Left ventricle myocardium superior (tissue), 1 donor: ENCODE data around the gene PLK1. TPM values are rescaled to one million over a fixed set of nuclear protein-coding genes. Genes with fewer than 3 reads are reported as not detected.

Source experiments
- ATAC-seq: fragments of 200-7000 bp; cut with Tn5 transposase; one replicate; pipeline ENCODE4 v1.9.1; 2020; ENCODE audit warnings: mild to moderate bottlenecking, moderate library complexity
- DNase-seq: peaks from one replicate; pipeline ENCODE4 v3.0.0-alpha.2; 2020
- intact Hi-C: fragments of 100-400 bp; cut with micrococcal nuclease; formaldehyde crosslinking; loops from one replicate; pipeline ENCODE4 v1.11.0; 2022
- total RNA-seq: library from RNA; stranded (reverse); fragmentation: NEBNext Ultra II Directional; extraction: Animal tissue kit (Norgen Biotek cat#: 25700); gene quantifications from one replicate; pipeline ENCODE4 v1.2.1, GENCODE V29; 2021
- donor health status: DM: no; HTN: yes; CAD: no; lungs with severe emphysema.

PLK1 gene
- total RNA-seq, 1 donor from 2014 or later = 0.52 TPM

DNA sequence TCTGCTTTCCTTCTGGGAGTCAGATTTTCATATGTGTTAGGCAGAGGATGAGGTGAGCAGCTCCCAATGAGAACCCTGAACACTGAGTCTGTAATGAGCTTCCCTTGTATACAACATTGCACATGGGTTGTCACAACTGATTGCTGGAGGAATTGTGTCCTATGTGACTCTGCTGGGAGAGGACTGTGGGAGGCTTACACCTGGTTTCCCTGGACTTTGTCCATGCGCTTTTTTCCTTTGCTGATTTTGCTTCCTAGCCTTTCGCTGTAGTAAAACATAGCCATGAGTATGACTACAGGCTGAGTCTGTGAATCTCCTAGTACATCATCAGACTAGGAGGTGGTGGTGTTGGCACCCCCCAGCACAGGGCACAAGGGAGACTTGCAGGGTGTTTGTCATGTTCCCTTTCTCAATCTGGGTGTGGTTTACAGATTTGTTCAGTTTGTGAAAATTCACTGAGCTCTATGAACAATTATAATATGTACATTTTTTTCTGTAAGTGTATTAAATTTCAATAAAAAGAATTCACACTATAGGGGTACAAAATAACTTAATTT lies 1.7 kb upstream of the PLK1 start:
- ATAC-seq = no peak
- intact Hi-C loops = no loop called here
- no peak for DNase-seq

DNA sequence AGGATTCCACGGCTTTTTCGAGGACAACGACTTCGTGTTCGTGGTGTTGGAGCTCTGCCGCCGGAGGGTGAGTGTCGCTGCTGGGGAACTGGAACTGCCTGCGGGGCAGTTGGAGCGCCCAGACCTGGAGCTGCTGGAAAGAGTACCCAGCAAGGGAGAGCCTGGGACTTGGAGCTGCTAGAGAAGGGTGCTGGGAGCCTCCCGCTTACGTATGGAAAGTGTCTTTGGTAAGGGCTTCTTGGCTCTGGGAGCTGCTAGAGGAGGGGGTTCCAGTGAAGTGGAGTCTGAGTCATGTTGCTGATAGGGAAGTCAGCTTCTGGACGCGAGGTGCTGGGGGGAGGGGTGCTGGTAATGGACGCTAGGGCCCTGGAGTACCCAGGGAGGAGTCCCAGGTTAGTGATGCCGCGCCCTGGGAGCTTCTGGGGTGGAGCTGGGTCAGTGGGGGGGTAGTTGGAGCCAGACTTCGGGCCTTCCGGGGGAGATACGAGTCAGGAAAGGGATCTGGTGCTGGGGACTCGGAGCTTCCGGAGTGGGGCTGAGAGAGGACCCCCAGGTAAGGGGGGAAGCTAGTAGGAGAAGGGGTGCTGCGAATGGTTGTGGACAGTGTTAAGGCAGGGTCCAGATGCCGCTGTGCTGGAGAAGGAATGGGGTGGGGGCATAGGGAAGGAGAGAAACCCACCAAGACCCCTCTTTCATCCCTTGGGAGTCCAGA lies 741 bp downstream of the PLK1 start:
- no peak for DNase-seq
- no peak for ATAC-seq
- intact Hi-C loops = no loop called here

DNA sequence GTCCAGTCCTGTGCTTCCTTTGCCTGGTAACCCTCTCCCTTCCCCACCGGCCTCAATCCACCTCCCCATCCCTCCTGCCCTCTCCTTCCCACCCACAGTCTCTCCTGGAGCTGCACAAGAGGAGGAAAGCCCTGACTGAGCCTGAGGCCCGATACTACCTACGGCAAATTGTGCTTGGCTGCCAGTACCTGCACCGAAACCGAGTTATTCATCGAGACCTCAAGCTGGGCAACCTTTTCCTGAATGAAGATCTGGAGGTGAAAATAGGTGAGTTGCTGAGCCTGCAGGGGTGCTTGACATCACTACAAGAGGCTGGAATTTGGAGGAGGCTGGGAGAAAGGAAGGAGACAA lies 1.3 kb downstream of the PLK1 start:
- intact Hi-C loops = no loop called here
- ATAC-seq (no peak), DNase-seq (no peak)

DNA sequence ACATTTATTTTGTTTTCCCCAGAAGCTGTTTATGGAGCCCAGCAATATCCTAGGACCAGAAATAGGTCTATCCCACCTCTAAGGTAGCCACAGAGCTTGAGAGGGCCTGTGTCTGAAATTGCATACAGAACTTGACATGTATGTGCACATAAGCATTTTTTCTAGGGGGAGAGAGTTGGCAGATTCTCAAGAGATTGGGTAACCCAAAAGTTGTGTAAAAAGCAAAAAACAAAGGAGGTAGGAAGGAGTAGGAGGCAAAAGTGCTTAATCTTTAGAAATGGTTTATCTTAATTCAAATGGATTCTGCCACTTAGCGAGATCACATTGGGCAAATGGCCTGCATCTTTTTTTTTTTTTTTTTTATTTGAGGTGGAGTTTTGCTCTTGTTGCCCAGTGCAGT lies 3.5 kb downstream of the PLK1 start:
- DNase-seq (no peak), ATAC-seq (no peak)
- intact Hi-C loops = no loop called here

DNA sequence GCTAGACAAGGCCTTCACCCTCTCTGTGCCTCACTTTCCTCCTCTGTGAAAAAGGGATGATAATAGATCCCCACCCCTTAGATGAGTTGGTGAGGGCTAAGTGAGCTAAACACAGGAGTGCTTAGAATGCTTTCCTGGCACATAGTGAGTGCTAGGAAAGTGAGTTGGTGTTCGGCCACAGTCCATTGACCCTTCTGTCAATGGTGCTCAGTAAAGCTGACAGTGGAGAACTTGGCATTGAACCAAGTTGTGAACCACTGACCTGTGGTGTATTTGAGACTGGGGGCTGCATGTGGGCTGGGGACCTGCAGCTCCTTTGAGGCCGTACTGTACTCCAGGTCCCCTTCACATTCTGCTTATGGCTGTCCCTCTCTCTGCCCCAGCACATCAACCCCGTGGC lies 4.8 kb downstream of the PLK1 start:
- DNase-seq (no peak), ATAC-seq (no peak)
- intact Hi-C loops = no loop called here

DNA sequence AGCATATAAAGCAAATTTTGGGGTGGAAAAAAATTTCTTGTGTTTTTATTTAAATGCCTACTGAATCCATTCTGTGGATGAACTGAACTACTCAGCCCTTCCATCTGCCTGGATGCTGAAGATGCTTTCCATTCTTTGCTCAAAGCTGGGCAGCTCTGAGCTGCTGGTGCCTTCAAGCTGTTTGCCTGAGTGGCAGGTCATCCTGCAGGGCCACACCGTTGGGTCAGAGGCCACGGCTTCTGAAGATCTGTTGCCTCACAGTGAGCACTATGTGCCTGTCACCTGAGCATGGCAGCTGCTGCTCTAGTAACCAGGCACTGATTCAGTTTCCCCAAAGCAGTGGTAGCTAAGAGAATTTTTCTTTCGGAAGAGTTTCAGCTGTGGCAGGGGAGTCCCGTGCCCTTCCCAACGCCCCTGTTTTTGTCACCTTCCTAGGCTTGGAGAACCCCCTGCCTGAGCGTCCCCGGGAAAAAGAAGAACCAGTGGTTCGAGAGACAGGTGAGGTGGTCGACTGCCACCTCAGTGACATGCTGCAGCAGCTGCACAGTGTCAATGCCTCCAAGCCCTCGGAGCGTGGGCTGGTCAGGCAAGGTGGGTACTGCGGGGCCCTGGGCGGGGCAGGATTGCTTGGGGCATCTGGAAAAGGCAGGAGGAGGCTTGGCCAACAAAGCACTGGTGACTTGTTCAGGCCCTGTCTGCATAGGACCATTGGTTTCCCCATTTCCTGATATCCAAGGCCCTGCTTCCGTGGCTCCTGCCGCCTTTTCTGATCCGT lies 8.5 kb downstream of the PLK1 start:
- DNase-seq (no peak), ATAC-seq (no peak)
- intact Hi-C loops = no loop called here

DNA sequence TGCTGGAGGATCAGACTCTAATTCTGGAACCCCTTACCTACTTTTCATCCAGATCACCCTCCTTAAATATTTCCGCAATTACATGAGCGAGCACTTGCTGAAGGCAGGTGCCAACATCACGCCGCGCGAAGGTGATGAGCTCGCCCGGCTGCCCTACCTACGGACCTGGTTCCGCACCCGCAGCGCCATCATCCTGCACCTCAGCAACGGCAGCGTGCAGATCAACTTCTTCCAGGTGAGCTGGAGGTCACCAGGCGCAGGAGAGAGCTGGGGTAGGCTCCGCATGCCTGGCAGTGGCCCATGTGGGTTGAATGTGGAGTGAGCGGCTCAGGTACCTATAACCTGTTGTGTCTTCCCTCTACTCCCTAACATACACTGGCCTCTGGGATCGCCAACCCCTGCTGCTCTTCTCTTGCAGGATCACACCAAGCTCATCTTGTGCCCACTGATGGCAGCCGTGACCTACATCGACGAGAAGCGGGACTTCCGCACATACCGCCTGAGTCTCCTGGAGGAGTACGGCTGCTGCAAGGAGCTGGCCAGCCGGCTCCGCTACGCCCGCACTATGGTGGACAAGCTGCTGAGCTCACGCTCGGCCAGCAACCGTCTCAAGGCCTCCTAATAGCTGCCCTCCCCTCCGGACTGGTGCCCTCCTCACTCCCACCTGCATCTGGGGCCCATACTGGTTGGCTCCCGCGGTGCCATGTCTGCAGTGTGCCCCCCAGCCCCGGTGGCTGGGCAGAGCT lies 10.9 kb downstream of the PLK1 start:
- ATAC-seq = no peak
- intact Hi-C loops = no loop called here

DNA sequence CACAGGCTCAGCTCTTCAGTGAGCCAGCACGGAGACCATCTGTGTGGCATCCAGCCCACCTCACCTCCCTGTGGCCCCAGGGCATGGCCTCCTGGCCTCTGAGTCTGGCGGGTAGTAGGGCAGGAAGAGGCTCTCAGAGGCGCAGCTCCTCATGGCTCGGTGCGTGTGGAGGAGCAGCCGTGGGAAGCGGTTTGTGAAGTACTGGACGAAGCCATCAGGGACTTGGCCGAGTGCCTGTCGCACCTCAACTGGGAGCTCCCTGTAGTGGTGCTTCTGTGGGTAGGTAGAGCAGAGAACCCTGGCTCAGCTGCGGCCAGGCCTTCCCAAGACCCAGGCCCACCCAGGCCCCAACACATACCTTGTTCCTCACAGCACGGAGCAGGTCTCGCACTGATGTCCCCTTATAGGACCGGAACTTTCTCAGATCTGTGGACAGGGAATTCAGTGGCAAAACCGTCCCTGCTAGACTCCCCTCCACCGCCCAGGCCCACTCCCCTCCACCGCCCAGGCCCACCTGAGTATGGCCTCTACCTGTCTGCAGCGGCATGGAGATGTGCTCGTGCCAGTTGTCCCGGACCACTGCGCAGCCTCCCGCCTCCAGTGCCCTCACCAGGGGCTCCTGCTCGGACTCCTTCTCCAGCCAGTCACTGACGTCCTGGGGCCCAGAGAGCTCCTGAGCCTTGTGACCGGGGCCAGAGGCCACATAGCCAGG lies 12.2 kb downstream of the PLK1 start:
- ATAC-seq = no peak
- intact Hi-C loops = no loop called here
- DNase-seq = no peak

More for the DNA sequence above, 10.9 kb downstream of the PLK1 start:
- DNase-seq = no peak

DNA sequence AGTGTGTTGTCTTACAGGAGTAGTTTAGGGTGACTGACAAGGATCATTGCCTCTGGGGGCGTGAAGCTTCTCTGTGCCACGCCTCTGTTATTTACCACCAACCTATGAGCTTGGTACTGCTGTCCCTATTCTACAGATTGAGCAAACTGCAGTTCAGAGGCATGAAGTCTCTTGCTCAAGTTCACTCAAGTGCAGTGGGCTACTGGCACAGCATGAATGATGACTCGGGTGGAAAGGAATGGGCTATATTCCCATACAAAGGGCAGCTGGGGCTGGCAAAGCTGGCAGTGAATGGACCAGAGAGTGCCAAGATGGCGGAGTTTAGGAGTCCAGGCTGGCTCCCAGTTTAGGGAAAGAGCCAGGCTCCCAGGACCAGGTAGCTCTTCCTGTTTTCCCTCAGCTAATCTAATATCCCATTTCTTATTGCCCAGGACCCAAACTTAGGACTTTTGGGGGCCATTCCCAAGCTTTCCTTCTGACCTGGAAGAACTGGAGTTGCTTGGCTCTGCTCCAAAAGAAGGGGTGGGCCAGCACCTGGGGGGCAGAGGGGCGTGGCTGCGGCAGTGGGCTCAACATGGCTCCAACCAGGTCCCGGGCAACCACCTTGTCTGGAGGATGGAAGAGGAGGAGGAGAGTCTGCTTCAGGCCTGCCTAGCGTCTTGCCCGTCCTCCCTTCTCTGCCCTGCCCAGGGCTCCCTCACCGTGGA lies 12.9 kb downstream of the PLK1 start:
- intact Hi-C loops = no loop called here
- no peak for ATAC-seq

DNA sequence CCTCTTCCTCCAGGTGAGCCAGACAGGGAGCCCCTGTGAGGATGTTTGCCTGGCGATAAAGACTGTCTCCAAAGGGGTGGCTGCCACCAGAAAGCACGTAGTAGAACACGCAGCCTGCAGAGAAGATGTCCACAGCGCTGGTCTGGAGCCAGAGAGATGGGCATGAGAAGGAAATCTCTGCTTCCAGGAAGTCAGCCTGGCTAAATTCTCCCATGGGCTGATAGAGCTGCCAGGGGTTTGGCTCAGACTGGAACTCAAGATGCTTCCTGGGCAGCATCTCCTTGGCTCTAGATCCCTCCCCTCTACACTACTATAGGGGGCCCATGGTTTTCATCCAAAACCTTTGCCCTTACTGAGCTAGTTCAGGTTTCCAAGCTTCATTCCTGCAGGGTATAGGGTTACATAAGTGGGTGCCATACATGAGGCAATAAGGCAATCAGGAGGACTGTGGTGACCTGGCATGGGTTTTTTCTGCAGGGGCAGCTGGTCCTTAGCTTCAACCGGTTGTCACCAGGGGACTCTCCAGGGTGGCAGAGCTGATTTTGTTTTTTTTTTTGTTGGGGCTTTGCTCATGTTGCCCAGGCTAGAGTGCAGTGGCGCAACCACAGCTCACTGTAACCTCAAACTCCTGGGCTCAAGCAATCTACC lies 13.6 kb downstream of the PLK1 start:
- intact Hi-C loops = no loop called here
- no peak for ATAC-seq

More for the DNA sequence above, 12.9 kb downstream of the PLK1 start:
- DNase-seq = no peak

DNA sequence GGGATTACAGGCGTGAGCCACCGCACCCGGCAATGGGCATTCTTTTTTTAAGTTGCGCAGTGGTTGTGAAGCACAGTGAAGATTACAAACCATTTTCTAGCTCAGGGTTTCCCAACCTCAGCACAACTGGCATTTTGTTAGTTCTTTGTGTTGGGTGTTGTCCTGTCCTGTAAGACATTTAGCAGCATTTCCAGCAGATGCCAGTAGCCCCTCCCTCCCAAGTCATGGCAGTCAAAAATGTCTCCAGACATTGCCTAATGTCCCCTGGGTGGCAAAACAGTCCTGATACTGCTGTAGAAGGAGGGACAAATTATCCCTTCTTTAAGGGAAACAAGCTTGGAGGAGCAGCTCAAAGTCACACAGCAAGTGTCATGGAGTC lies 15.6 kb downstream of the PLK1 start:
- ATAC-seq = no peak
- intact Hi-C loops = no loop called here
- DNase-seq = no peak

More for the DNA sequence above, 13.6 kb downstream of the PLK1 start:
- no peak for DNase-seq

DNA sequence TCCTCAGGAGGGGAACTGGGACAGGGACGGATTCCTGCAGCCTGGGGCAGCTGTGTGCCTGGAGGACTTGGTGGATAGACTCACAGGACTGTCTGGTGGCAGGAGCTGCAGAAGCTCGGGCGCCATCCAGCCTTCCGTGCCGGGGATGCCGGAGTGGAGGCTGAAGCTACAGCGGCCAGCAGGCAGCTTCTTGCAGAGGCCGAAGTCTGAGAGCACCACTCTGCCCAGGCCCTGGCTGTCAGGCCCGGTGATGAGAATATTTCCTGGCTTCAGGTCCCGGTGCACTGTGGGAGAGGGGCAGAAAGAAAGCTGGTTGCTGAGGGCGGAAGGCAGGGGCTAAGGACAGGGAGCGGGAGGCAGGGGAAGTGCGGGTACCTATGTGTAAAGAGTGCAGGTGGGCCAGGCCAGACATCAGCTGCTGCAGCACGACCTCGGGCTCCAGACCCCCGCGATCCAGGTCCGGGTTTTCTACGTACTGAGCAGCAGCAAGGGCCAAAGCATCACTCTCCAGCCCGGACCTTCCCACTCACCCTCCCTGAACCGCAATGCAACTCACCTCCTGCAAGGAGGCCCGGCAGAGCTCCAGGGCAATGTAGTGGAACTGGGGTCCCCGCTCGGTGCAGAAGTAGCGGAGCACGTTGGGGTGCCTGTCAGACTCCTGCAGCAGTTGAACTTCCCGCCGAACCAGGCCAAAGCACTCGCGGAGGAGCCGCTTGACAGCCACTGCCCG lies 16.1 kb downstream of the PLK1 start:
- ATAC-seq (peak; percentile 52), DNase-seq (no peak)
- intact Hi-C loops = no loop called here

DNA sequence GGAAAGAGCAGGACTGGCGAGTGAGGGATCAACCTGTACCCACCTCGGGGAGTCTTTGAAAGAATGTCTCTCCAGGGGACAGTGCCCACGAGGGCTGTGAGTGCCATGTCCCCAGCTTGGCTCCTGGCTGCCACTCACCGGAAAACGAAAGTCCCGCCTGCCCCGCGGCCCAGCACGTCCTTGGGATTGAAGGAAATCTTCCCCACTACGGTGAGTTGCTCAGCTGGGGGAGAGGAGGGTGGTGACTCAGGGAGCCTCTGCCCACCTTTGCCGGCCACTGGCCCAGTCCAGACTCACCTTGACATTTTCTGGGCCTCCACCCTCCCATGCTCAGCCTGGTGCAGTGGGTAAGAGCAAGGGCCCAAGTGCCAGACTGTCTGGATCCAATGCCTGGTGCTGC lies 17.1 kb downstream of the PLK1 start:
- ATAC-seq = no peak
- intact Hi-C loops = no loop called here

DNA sequence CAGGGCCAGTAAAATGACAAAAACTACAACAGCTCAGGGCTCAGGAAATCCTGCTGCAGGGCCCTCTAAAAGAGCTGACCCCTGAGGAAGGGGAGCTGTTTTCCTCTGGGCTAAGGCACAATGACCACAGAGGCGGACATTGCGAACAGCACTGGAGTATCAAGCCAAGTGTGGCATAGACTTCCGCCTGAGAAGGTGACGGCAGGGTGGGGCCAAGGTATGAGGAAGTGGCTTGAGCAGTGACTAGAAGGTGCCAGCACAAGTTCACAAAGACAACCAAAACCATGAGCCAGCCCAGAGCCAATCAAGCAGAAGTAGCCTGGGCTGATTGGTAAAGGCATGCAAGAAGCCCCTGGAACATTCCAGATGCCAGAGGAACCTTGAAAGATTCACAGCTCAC lies 20.4 kb downstream of the PLK1 start:
- no peak for ATAC-seq
- intact Hi-C loops = no loop called here
- no peak for DNase-seq

More for the DNA sequence above, 17.1 kb downstream of the PLK1 start:
- DNase-seq = no peak

DNA sequence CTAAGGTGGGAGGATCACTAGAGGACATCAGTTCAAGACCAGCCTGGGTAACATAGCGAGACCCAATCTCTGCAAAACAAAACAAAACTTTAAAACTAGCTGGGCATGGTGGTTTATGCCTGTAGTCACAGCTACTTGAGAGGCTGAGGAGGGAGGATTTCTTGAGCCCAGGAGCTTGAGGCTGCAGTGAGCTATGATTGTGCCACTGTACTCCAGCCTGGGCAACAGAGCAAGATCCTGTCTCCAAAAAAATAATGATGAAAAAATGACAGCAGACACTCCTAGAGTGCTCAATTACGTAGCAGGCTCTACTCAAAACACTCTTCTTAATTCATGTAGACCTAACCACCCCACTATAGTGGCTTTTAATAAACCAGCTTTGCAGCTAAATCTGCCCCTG lies 21.4 kb downstream of the PLK1 start:
- DNase-seq = no peak
- no peak for ATAC-seq
- intact Hi-C loops = no loop called here

DNA sequence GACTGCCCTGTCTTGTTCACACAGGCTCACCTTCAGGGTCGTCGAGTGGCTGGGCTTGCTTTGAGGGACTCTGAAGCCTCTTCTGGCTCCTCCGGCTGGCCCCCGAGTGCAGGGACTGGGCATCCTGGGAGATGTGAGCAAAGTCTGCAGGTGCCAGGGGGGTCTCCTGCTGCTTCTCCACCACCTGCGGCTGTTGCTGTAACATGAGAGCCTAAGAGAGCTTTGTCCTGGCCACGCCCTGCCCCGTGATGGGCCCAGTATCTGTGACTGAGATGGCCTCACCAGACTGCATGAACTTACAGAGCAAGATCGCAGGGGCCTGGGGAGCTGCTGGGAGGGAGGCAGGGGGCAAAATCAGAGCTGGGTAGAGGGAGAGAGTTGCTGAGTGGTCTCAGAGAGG lies 21.8 kb downstream of the PLK1 start:
- ATAC-seq (no peak), DNase-seq (no peak)
- intact Hi-C loops = no loop called here

DNA sequence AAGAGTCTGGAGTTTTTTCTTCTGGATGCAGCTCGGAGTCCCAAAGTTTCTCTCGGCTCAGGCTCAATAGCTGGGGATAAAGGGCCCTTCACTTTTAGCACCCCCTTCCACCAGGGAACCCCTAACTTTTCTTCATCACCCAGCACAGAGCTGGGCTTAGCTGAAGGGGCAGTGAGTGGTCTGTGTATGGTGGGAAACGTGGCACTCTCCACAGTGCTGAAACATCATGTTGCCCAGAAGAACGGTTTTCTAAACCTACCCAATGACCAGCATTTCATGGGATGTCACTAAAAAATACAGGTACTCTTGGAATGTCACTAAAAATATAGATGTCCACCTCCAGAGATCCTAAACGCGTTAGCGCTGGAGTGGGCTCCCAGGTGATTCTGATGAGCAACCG lies 22.4 kb downstream of the PLK1 start:
- intact Hi-C loops = no loop called here
- no peak for DNase-seq
- ATAC-seq = no peak

DNA sequence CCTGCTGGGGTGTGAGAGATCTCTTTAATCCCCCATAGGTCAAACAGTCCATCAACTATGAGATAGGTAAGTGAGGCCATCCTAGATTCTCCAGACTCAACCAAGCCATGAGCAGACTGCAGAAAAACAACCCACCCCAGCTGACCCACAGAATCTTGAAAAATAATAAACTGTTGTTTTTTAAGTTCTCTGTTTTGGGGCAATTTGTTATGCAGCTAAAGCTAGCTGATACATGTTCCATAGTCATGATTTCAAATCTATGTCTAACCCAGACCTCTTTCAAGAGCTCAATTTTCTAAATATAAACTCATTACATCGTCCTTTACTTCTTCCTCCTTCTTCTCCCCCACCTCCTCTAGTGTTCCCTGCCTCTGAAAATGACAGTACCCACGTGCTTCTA lies 24.3 kb downstream of the PLK1 start:
- ATAC-seq (no peak), DNase-seq (no peak)
- intact Hi-C loops = no loop called here
